GM23338 (cell line): ENCODE results near the gene TPST2. TPM values are rescaled to one million over a fixed set of nuclear protein-coding genes. Genes with fewer than 3 reads are reported as not detected.

Source experiments
- ATAC-seq: fragments of 200-7000 bp; cut with Tn5 transposase; 3 replicates; pipeline ENCODE4 v1.9.1; 2020
- DNase-seq: peaks from one replicate; pipeline ENCODE4 v3.0.0-alpha.2; 2015; ENCODE audit warnings: low spot score
- H2AFZ ChIP-seq: fragments of 200-600 bp; sonication (generic); 2 replicates; pipeline ENCODE4 v1.8.0; 2016; ENCODE audit warnings: antibody characterized with exemption, mild to moderate bottlenecking, moderate library complexity
- H3F3A ChIP-seq: fragments of 200-600 bp; sonication (generic); replicated peaks from 2 replicates; pipeline ENCODE4 v1.8.0; 2017; ENCODE audit warnings: antibody characterized with exemption, mixed run types, low read depth
- H3K27ac ChIP-seq: fragments of 200-600 bp; sonication (generic); 2 replicates; pipeline ENCODE4 v1.6.1; 2016; ENCODE audit warnings: low read depth
- H3K27me3 ChIP-seq: fragments of 200-600 bp; sonication (generic); 2 replicates; pipeline ENCODE4 v1.8.0; 2016; ENCODE audit warnings: mild to moderate bottlenecking, mixed run types, moderate library complexity; ENCODE audit not compliant: insufficient read depth
- H3K36me3 ChIP-seq: fragments of 200-600 bp; sonication (generic); 2 replicates; pipeline ENCODE4 v1.8.0; 2016; ENCODE audit warnings: mild to moderate bottlenecking; ENCODE audit not compliant: insufficient read depth
- H3K4me1 ChIP-seq: fragments of 200-600 bp; sonication (generic); 2 replicates; pipeline ENCODE4 v1.8.0; 2016; ENCODE audit warnings: mild to moderate bottlenecking, moderate library complexity; ENCODE audit not compliant: insufficient read depth
- H3K4me2 ChIP-seq: fragments of 200-600 bp; sonication (generic); 2 replicates; pipeline ENCODE4 v1.7.1; 2017; ENCODE audit warnings: mixed run types
- H3K4me3 ChIP-seq: fragments of 200-600 bp; sonication (generic); 2 replicates; pipeline ENCODE4 v1.6.1; 2016; ENCODE audit warnings: mixed run types
- H3K79me2 ChIP-seq: fragments of 200-600 bp; sonication (generic); replicated peaks from 2 replicates; pipeline ENCODE4 v1.8.0; 2017; ENCODE audit warnings: mild to moderate bottlenecking; ENCODE audit not compliant: insufficient read depth
- H3K9me2 ChIP-seq: fragments of 200-600 bp; sonication (generic); 2 replicates; pipeline ENCODE4 v1.8.0; 2017; ENCODE audit not compliant: insufficient read depth
- H4K20me1 ChIP-seq: fragments of 200-600 bp; sonication (generic); replicated peaks from 2 replicates; pipeline ENCODE4 v1.8.0; 2017; ENCODE audit warnings: mild to moderate bottlenecking; ENCODE audit not compliant: insufficient read depth
- H3K27ac Mint-ChIP-seq: 2 replicates; pipeline ENCODE4 v1.8.0; 2020; ENCODE audit warnings: inconsistent platforms, mild to moderate bottlenecking, moderate library complexity, mixed read lengths
- H3K27me3 Mint-ChIP-seq: 3 replicates; pipeline ENCODE4 v1.8.0; 2022; ENCODE audit warnings: low read depth, mild to moderate bottlenecking, moderate library complexity, mixed read lengths, inconsistent platforms; ENCODE audit not compliant: insufficient read depth, poor library complexity
- H3K36me3 Mint-ChIP-seq: 3 replicates; pipeline ENCODE4 v1.8.0; 2021; ENCODE audit warnings: low read depth, mild to moderate bottlenecking, inconsistent platforms, moderate library complexity, mixed read lengths
- H3K4me1 Mint-ChIP-seq: 3 replicates; pipeline ENCODE4 v1.8.0; 2020; ENCODE audit warnings: mild to moderate bottlenecking, inconsistent platforms, mixed read lengths
- H3K4me3 Mint-ChIP-seq: 3 replicates; pipeline ENCODE4 v1.8.0; 2021; ENCODE audit warnings: moderate library complexity, mild to moderate bottlenecking, inconsistent platforms, mixed read lengths
- H3K9me3 Mint-ChIP-seq: 3 replicates; pipeline ENCODE4 v1.8.0; 2020; ENCODE audit warnings: moderate library complexity, mild to moderate bottlenecking, inconsistent platforms, mixed read lengths
- CREB1 ChIP-seq: fragments of 250-450 bp; sonication (Bioruptor Pico); IDR thresholded peaks from 2 replicates; pipeline ENCODE4 v1.5.0; 2020; ENCODE audit warnings: low read depth, mild to moderate bottlenecking, moderate library complexity
- EZH2 ChIP-seq: fragments of 200-600 bp; sonication (generic); IDR thresholded peaks from one replicate; pipeline ENCODE4 v1.8.0; 2017; ENCODE audit warnings: antibody characterized with exemption, mild to moderate bottlenecking, low read depth; ENCODE audit not compliant: unreplicated experiment
- EZH2phosphoT487 ChIP-seq: fragments of 200-600 bp; sonication (generic); IDR thresholded peaks from one replicate; pipeline ENCODE4 v1.8.1; 2018; ENCODE audit warnings: antibody characterized with exemption; ENCODE audit not compliant: unreplicated experiment
- JUNB ChIP-seq: IDR thresholded peaks from one replicate; pipeline ENCODE4 v1.6.1; 2016; ENCODE audit warnings: antibody characterized with exemption; ENCODE audit not compliant: unreplicated experiment
- NANOG ChIP-seq: IDR thresholded peaks from 2 replicates; pipeline ENCODE4 v1.6.1; 2016; ENCODE audit warnings: antibody characterized with exemption, borderline replicate concordance
- POLR2AphosphoS5 ChIP-seq: IDR thresholded peaks from 2 replicates; pipeline ENCODE4 v1.6.1; 2016; ENCODE audit warnings: antibody characterized with exemption, low read depth
- STAT1 ChIP-seq: IDR thresholded peaks from one replicate; pipeline ENCODE4 v1.6.1; 2016; ENCODE audit warnings: antibody characterized with exemption; ENCODE audit not compliant: unreplicated experiment
- ZNF114 ChIP-seq: fragments of 250-450 bp; sonication (Bioruptor Pico); IDR thresholded peaks from 2 replicates; pipeline ENCODE4 v1.5.0; 2020; ENCODE audit warnings: mild to moderate bottlenecking, moderate library complexity
- ZNF331 ChIP-seq: fragments of 250-450 bp; sonication (Bioruptor Pico); IDR thresholded peaks from 2 replicates; pipeline ENCODE4 v1.5.0; 2020; ENCODE audit warnings: low read depth, mild to moderate bottlenecking, moderate library complexity
- polyA plus RNA-seq: library from polyadenylated mRNA; unstranded; fragments of >200 nt; fragmentation: Nextera tagmentation; extraction: Ambion mirVana; gene quantifications from 2 replicates; pipeline ENCODE4 v1.2.1, GENCODE V29; 2016
- total RNA-seq: library from RNA; depleted of rRNA; stranded (reverse); fragments of >200 nt; shearing (Covaris generic); gene quantifications from 2 replicates; pipeline ENCODE4 v1.2.3, GENCODE V29; 2014
- TF ChIP-seq, protein P1 (sequence below), 2 experiments: fragments of 200-600 bp in 1 of 2; sonication (generic) in 1 of 2; conservative IDR thresholded peaks; 2 replicates each; pipeline versions ENCODE4 v1.5.1 to v1.6.1; 2016 to 2017; ENCODE audit warnings: antibody characterized with exemption in 2 of 2, low read depth in 2 of 2, mild to moderate bottlenecking in 2 of 2, moderate library complexity in 1 of 2
- TF ChIP-seq, protein P2 (sequence below): IDR thresholded peaks from 2 replicates; pipeline ENCODE4 v1.6.1; 2016; ENCODE audit warnings: antibody characterized with exemption
- TF ChIP-seq, protein P3 (sequence below): fragments of 250-450 bp; sonication (Bioruptor Pico); IDR thresholded peaks from 2 replicates; pipeline ENCODE4 v1.5.0; 2020; ENCODE audit warnings: mild to moderate bottlenecking, moderate library complexity
- TF ChIP-seq, protein P4 (sequence below): IDR thresholded peaks from one replicate; pipeline ENCODE4 v1.6.1; 2018; ENCODE audit warnings: antibody characterized with exemption; ENCODE audit not compliant: unreplicated experiment

The TPST2 gene
- total and polyA plus RNA-seq, 2 experiments from 2014 or later: 37.9 to 127 TPM

DNA sequence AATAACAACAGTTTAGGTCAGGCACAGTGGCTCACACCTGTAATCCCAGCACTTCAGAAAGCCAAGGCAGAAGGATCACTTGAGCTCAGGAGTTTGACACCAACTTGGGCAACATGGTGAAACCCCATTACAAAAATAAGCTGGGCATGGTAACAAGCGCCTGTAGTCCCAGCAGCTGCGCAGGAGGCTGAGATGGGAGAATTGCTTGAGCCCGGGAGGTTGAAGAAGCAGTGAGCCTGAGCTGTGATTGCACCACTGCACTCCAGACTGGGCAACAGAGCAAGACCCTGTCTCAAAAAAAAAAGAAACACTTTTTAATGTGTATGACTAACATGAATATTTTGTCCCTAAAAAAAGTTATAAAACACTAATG, 53.2 kb downstream of the TPST2 start:
- 0 out of 2 replicates have a peak, but pooled peaks cover 2% of the 10 kb centered on the region for H3K79me2 ChIP-seq
- ATAC-seq: no peak
- H2AFZ ChIP-seq: no peak overlapping the region
- Mint-ChIP-seq H3K4me3 (no peak overlapping the region), H3K9me3 (no peaks in the 10 kb centered on the region), H3K27me3 (peaks cover 2% of the 10 kb centered on the region), H3K4me1 (no peaks in the 10 kb centered on the region), H3K27ac (no peak overlapping the region), H3K36me3 (peaks cover 60% of the 10 kb centered on the region)
- DNase-seq: no peak
- H3K4me2 ChIP-seq: no peak overlapping the region
- 0 out of 2 replicates have a peak, but pooled peaks cover 3% of the 10 kb centered on the region for H3K4me1 ChIP-seq
- H3F3A ChIP-seq: peaks cover 15% of the 10 kb centered on the region; the same call in 1 of the 2 replicates
- TF ChIP-seq JUNB (no peak), EZH2phosphoT487 (no peak), ZNF114 (CRISPR knock-in tag) (no peak), STAT1 (no peak), CREB1 (CRISPR knock-in tag) (no peak), POLR2AphosphoS5 (no peak), EZH2 (no peak), ZNF331 (CRISPR knock-in tag) (no peak), NANOG (no peak)
- TF ChIP-seq, protein P1, sequence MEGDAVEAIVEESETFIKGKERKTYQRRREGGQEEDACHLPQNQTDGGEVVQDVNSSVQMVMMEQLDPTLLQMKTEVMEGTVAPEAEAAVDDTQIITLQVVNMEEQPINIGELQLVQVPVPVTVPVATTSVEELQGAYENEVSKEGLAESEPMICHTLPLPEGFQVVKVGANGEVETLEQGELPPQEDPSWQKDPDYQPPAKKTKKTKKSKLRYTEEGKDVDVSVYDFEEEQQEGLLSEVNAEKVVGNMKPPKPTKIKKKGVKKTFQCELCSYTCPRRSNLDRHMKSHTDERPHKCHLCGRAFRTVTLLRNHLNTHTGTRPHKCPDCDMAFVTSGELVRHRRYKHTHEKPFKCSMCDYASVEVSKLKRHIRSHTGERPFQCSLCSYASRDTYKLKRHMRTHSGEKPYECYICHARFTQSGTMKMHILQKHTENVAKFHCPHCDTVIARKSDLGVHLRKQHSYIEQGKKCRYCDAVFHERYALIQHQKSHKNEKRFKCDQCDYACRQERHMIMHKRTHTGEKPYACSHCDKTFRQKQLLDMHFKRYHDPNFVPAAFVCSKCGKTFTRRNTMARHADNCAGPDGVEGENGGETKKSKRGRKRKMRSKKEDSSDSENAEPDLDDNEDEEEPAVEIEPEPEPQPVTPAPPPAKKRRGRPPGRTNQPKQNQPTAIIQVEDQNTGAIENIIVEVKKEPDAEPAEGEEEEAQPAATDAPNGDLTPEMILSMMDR (conservative IDR thresholded peaks at IDR 0.05; ENCODE audit: low read depth in 2 of 2): no peak
- TF ChIP-seq, protein P2, sequence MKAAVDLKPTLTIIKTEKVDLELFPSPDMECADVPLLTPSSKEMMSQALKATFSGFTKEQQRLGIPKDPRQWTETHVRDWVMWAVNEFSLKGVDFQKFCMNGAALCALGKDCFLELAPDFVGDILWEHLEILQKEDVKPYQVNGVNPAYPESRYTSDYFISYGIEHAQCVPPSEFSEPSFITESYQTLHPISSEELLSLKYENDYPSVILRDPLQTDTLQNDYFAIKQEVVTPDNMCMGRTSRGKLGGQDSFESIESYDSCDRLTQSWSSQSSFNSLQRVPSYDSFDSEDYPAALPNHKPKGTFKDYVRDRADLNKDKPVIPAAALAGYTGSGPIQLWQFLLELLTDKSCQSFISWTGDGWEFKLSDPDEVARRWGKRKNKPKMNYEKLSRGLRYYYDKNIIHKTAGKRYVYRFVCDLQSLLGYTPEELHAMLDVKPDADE: no peak
- TF ChIP-seq, protein P3, sequence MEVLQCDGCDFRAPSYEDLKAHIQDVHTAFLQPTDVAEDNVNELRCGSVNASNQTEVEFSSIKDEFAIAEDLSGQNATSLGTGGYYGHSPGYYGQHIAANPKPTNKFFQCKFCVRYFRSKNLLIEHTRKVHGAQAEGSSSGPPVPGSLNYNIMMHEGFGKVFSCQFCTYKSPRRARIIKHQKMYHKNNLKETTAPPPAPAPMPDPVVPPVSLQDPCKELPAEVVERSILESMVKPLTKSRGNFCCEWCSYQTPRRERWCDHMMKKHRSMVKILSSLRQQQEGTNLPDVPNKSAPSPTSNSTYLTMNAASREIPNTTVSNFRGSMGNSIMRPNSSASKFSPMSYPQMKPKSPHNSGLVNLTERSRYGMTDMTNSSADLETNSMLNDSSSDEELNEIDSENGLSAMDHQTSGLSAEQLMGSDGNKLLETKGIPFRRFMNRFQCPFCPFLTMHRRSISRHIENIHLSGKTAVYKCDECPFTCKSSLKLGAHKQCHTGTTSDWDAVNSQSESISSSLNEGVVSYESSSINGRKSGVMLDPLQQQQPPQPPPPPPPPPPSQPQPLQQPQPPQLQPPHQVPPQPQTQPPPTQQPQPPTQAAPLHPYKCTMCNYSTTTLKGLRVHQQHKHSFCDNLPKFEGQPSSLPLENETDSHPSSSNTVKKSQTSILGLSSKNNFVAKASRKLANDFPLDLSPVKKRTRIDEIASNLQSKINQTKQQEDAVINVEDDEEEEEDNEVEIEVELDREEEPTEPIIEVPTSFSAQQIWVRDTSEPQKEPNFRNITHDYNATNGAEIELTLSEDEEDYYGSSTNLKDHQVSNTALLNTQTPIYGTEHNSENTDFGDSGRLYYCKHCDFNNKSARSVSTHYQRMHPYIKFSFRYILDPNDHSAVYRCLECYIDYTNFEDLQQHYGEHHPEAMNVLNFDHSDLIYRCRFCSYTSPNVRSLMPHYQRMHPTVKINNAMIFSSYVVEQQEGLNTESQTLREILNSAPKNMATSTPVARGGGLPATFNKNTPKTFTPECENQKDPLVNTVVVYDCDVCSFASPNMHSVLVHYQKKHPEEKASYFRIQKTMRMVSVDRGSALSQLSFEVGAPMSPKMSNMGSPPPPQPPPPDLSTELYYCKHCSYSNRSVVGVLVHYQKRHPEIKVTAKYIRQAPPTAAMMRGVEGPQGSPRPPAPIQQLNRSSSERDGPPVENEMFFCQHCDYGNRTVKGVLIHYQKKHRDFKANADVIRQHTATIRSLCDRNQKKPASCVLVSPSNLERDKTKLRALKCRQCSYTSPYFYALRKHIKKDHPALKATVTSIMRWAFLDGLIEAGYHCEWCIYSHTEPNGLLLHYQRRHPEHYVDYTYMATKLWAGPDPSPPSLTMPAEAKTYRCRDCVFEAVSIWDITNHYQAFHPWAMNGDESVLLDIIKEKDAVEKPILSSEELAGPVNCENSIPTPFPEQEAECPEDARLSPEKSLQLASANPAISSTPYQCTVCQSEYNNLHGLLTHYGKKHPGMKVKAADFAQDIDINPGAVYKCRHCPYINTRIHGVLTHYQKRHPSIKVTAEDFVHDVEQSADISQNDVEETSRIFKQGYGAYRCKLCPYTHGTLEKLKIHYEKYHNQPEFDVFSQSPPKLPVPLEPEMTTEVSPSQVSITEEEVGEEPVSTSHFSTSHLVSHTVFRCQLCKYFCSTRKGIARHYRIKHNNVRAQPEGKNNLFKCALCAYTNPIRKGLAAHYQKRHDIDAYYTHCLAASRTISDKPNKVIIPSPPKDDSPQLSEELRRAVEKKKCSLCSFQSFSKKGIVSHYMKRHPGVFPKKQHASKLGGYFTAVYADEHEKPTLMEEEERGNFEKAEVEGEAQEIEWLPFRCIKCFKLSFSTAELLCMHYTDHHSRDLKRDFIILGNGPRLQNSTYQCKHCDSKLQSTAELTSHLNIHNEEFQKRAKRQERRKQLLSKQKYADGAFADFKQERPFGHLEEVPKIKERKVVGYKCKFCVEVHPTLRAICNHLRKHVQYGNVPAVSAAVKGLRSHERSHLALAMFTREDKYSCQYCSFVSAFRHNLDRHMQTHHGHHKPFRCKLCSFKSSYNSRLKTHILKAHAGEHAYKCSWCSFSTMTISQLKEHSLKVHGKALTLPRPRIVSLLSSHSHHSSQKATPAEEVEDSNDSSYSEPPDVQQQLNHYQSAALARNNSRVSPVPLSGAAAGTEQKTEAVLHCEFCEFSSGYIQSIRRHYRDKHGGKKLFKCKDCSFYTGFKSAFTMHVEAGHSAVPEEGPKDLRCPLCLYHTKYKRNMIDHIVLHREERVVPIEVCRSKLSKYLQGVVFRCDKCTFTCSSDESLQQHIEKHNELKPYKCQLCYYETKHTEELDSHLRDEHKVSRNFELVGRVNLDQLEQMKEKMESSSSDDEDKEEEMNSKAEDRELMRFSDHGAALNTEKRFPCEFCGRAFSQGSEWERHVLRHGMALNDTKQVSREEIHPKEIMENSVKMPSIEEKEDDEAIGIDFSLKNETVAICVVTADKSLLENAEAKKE (CRISPR knock-in tag): no peak
- TF ChIP-seq, protein P4, sequence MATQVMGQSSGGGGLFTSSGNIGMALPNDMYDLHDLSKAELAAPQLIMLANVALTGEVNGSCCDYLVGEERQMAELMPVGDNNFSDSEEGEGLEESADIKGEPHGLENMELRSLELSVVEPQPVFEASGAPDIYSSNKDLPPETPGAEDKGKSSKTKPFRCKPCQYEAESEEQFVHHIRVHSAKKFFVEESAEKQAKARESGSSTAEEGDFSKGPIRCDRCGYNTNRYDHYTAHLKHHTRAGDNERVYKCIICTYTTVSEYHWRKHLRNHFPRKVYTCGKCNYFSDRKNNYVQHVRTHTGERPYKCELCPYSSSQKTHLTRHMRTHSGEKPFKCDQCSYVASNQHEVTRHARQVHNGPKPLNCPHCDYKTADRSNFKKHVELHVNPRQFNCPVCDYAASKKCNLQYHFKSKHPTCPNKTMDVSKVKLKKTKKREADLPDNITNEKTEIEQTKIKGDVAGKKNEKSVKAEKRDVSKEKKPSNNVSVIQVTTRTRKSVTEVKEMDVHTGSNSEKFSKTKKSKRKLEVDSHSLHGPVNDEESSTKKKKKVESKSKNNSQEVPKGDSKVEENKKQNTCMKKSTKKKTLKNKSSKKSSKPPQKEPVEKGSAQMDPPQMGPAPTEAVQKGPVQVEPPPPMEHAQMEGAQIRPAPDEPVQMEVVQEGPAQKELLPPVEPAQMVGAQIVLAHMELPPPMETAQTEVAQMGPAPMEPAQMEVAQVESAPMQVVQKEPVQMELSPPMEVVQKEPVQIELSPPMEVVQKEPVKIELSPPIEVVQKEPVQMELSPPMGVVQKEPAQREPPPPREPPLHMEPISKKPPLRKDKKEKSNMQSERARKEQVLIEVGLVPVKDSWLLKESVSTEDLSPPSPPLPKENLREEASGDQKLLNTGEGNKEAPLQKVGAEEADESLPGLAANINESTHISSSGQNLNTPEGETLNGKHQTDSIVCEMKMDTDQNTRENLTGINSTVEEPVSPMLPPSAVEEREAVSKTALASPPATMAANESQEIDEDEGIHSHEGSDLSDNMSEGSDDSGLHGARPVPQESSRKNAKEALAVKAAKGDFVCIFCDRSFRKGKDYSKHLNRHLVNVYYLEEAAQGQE: no peak
- H3K27ac ChIP-seq: no peak overlapping the region
- H3K9me2 ChIP-seq: no peaks in the 10 kb centered on the region
- no peak overlapping the region for H3K4me3 ChIP-seq
- peaks cover 41% of the 10 kb centered on the region for H3K36me3 ChIP-seq
- no peaks in the 10 kb centered on the region for H3K27me3 ChIP-seq
- peaks cover 7% of the 10 kb centered on the region for H4K20me1 ChIP-seq
